Liver (tissue), 3 donors: ENCODE results near the gene CATSPER1.

ENCODE experiments used
- FOXA1 ChIP-seq: IDR thresholded peaks from 2 replicates; pipeline ENCODE4 v1.6.1; 2016; ENCODE audit warnings: antibody characterized with exemption
- GABPA ChIP-seq, 2 donors: IDR thresholded peaks in 1 of 2; conservative IDR thresholded peaks in 1 of 2; 2 replicates each; pipeline ENCODE4 v1.6.1; 2016; ENCODE audit warnings: antibody characterized with exemption in 2 of 2, mild to moderate bottlenecking in 1 of 2, moderate library complexity in 1 of 2
- HNF4A ChIP-seq, 2 donors: conservative IDR thresholded peaks; 2 replicates each; pipeline ENCODE4 v1.6.1; 2016; ENCODE audit warnings: antibody characterized with exemption in 2 of 2, mild to moderate bottlenecking in 2 of 2
- JUND ChIP-seq, 2 donors: IDR thresholded peaks; 2 replicates each; pipeline ENCODE4 v1.6.1; 2016; ENCODE audit warnings: antibody characterized with exemption in 2 of 2
- MAX ChIP-seq: IDR thresholded peaks from 2 replicates; pipeline ENCODE4 v1.6.1; 2016; ENCODE audit warnings: antibody characterized with exemption
- NR2F2 ChIP-seq: IDR thresholded peaks from 2 replicates; pipeline ENCODE4 v1.6.1; 2016; ENCODE audit warnings: antibody characterized with exemption
- RAD21 ChIP-seq, 2 donors: IDR thresholded peaks; 2 replicates each; pipeline ENCODE4 v1.6.1; 2016; ENCODE audit warnings: antibody characterized with exemption in 2 of 2, mild to moderate bottlenecking in 2 of 2
- REST ChIP-seq: IDR thresholded peaks from 2 replicates; pipeline ENCODE4 v1.6.1; 2016; ENCODE audit warnings: antibody characterized with exemption, mild to moderate bottlenecking
- SP1 ChIP-seq: IDR thresholded peaks from 2 replicates; pipeline ENCODE4 v1.6.1; 2018; ENCODE audit warnings: antibody characterized with exemption, mild to moderate bottlenecking
- TAF1 ChIP-seq: conservative IDR thresholded peaks from 2 replicates; pipeline ENCODE4 v1.6.1; 2016; ENCODE audit warnings: antibody characterized with exemption, mild to moderate bottlenecking
- ZBTB33 ChIP-seq: IDR thresholded peaks from 2 replicates; pipeline ENCODE4 v1.6.1; 2016; ENCODE audit warnings: antibody characterized with exemption
- TF ChIP-seq, protein P1 (sequence below): fragments of 150-350 bp; IDR thresholded peaks from 2 replicates; pipeline ENCODE4 v1.5.1; 2017; ENCODE audit warnings: improper control_type of control experiment, low read depth, low read length; ENCODE audit not compliant: missing input control
- TF ChIP-seq, protein P2 (sequence below): IDR thresholded peaks from 2 replicates; pipeline ENCODE4 v1.6.1; 2016; ENCODE audit warnings: antibody characterized with exemption
- donor health status: healthy.
- donor health status: healthy.

DNA sequence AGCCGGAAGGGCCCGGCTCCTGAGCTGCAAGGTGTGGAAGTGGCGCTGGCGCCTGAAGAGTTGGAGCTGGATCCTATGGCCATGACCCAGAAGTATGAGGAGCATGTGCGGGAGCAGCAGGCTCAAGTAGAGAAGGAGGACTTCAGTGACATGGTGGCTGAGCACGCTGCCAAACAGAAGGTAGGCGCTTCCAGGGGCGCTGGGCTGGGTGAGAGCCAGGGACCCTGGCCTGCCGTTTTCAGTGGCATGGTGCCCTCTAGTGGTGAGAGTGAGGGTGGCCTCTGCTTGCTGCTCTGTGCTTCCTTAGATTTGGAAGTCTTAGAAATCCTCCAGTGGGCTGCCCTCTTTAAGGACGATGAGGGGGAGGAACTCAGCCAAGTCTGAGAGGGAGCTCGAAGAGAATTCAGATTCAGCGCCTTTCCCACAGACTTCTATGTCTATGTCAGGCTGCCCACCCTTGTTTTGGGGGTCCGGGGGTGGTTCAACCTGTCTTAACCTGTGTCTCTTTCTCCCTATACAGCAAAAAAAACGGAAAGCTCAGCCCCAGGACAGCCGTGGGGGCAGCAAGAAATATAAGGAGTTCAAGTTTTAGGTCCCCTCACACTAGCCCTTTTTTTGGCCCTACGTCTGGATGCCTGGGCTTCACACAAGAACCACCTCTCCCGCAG, 42.0 kb upstream of the CATSPER1 start:
- TF ChIP-seq, protein P1, sequence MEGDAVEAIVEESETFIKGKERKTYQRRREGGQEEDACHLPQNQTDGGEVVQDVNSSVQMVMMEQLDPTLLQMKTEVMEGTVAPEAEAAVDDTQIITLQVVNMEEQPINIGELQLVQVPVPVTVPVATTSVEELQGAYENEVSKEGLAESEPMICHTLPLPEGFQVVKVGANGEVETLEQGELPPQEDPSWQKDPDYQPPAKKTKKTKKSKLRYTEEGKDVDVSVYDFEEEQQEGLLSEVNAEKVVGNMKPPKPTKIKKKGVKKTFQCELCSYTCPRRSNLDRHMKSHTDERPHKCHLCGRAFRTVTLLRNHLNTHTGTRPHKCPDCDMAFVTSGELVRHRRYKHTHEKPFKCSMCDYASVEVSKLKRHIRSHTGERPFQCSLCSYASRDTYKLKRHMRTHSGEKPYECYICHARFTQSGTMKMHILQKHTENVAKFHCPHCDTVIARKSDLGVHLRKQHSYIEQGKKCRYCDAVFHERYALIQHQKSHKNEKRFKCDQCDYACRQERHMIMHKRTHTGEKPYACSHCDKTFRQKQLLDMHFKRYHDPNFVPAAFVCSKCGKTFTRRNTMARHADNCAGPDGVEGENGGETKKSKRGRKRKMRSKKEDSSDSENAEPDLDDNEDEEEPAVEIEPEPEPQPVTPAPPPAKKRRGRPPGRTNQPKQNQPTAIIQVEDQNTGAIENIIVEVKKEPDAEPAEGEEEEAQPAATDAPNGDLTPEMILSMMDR: peak; percentile 77
- TF ChIP-seq SP1 (no peak), GABPA (IDR thresholded peaks at IDR 0.05 in 1 of 2, conservative IDR thresholded peaks at IDR 0.05 in 1 of 2) (no peak), ZBTB33 (no peak), JUND (IDR thresholded peaks at IDR 0.05) (no peak), FOXA1 (no peak), HNF4A (conservative IDR thresholded peaks at IDR 0.05) (no peak), RAD21 (IDR thresholded peaks at IDR 0.05) (peak; percentile 69 to 81), TAF1 (no peak), NR2F2 (no peak), MAX (no peak), REST (no peak)
- TF ChIP-seq, protein P2, sequence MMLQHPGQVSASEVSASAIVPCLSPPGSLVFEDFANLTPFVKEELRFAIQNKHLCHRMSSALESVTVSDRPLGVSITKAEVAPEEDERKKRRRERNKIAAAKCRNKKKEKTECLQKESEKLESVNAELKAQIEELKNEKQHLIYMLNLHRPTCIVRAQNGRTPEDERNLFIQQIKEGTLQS: no peak
